ENCODE measurements around the gene KCNAB2.

Gene KCNAB2

DNA sequence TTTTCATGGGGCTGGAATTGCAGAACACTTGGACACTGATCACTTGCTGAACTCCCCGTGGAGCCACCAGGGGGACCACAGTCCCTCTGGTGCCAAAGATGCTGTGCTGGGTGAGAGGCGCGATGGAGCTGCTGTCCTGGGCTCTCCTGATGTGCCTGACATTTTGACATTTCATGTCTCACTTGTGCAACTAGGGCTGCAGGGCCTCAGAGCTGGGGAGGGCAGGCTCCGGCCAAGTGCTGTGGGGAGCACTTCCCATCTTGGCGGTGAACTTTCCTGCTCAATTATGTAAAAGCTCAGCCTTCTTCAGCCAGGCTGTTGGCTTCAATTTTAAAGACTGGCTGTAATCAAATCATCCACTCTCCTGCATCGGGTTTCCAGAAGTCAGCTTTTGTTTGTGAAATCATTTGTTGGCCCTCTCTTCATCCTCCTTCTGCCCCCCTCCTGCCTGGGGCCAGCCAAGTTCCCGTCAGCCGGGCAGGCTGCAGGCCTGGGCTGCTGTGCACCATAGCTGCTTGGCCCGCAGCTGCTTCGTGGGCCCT lies 36.8 kb downstream of the KCNAB2 start:
- TF ChIP-seq, protein P1, sequence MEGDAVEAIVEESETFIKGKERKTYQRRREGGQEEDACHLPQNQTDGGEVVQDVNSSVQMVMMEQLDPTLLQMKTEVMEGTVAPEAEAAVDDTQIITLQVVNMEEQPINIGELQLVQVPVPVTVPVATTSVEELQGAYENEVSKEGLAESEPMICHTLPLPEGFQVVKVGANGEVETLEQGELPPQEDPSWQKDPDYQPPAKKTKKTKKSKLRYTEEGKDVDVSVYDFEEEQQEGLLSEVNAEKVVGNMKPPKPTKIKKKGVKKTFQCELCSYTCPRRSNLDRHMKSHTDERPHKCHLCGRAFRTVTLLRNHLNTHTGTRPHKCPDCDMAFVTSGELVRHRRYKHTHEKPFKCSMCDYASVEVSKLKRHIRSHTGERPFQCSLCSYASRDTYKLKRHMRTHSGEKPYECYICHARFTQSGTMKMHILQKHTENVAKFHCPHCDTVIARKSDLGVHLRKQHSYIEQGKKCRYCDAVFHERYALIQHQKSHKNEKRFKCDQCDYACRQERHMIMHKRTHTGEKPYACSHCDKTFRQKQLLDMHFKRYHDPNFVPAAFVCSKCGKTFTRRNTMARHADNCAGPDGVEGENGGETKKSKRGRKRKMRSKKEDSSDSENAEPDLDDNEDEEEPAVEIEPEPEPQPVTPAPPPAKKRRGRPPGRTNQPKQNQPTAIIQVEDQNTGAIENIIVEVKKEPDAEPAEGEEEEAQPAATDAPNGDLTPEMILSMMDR (IDR thresholded peaks at IDR 0.05; ENCODE audit: extremely low read depth, missing control alignments): no peak
- no peak for DNase-seq (ENCODE audit: low spot score)

DNA sequence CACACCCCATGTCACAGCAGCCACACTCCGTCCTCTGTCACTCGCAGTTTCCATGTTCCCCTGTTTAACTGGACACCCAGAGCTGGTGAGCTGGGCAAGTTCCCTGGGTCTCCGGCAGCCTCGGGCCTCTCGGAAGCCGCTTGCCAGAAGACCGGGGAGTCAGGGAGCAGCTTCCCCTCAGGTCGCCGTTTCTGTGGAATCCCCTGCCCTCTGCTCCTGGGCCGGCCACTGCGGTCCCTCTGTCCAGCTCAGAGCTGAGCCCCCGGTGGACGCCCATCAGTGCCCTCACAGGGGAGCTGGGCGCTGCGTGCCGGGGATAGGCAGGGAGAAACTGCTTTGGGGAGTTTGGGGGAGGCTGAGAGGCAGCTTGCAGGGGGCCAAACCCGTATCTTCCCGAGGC lies 37.7 kb downstream of the KCNAB2 start:
- no peak for DNase-seq (ENCODE audit: low spot score)
- TF ChIP-seq, protein P1 (IDR thresholded peaks at IDR 0.05; ENCODE audit: extremely low read depth, missing control alignments): no peak

DNA sequence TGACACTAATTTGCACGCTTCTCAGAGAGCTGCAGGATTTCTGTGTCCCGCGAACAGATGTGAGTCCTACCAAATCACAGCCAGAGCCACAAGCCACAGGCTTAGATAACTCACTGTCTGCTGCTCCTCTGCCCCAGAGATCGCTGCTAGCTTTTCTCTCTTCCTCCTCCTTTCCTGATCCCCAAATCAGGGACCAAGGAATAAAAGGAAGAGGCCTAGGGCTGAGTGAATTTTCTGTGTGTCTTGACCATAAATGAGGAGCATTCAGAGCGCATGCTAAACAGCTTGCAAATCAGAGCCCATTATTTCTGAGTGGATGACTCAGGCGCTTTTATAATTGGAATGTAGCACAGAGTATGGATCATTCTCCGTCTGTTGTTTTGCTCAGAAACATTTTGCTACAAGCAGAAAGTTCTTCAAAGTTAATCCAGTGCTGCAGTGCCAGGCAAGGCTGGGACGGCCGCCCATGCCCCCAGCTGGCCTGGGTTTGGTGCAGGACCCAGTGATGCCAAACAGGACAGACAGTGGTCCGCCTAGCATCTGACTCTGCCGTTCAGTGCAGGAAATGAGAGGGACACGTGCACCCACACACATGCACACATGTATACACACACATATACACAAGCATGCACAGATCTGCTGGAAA lies 38.2 kb downstream of the KCNAB2 start:
- TF ChIP-seq, protein P1 (IDR thresholded peaks at IDR 0.05; ENCODE audit: extremely low read depth, missing control alignments): no peak
- no peak for DNase-seq (ENCODE audit: low spot score)

DNA sequence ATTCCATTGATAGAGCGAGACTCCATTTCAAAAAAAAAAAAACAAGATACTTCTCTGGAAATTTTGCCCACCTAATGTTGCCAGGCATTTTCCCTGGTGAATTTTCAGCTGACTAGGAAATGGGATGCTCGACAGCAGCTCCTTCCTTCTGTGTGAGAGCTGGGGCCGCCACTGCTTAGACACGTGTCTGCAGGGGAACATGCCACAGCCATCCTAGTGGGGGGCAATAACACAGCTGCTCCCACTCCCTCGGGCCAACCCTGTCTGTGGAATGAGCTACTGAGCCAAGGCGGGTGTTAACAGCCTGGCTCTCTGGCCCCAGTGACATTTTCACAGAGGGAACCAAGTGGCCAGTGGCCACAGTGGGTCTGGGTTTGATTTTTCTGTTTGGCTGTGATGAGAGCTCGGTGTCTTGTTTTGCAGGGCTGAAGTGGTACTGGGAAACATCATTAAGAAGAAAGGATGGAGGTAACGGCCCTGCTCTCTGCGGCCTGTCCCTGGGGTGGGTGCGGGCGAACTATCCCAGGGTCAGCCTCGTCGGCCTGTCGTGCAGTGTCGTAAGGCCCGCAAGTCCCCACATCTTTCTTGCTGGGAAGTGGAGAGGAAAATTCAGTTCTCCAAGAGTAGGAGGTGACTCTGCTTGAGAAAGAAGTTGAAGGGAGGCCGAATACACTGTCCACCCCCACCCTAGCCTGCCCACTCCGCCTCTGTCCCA lies 39.2 kb downstream of the KCNAB2 start:
- no peak for DNase-seq (ENCODE audit: low spot score)
- TF ChIP-seq, protein P1 (IDR thresholded peaks at IDR 0.05; ENCODE audit: extremely low read depth, missing control alignments): no peak

DNA sequence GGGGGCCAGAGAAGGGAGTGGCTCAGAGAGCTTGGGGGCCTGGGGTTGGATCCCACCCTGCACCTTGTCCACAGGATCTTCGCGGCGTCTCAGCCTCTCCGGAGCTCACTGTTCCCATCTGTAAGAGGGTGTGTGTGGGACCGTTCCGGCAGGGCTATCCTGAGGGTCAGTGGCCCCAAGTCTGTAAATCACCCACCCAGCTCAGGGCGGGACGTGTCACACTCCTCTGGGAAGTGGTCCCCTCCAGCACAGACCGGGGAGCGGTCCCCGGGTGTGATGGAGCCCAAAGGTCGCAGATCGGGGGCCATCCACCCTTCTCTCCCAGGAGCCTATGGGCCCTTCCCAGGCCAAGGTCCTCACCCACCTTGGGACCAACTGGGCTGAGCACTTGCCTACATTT lies 40.0 kb downstream of the KCNAB2 start:
- DNase-seq (ENCODE audit: low spot score): no peak
- TF ChIP-seq, protein P1 (IDR thresholded peaks at IDR 0.05; ENCODE audit: extremely low read depth, missing control alignments): no peak

DNA sequence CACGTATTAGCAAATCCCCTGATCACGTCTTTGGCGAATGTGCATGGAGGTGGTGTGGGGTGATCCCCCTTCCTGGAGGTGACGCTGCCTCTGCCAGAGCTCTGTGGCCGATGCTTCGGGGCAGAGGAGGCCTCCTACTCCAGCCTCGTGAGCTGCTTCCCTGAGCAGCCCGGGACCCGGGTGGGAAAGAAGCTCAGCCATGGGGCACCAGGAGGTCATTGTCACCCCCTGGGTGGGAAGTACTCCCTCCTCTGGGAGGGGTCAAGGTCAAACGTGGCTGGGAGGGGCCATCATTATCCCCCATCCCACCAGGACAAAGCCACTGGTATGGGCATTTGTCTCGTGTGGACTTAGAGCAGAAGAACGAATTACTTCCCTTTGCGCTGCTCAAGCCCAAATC lies 40.7 kb downstream of the KCNAB2 start:
- no peak for DNase-seq (ENCODE audit: low spot score)
- TF ChIP-seq, protein P1 (IDR thresholded peaks at IDR 0.05; ENCODE audit: extremely low read depth, missing control alignments): no peak

DNA sequence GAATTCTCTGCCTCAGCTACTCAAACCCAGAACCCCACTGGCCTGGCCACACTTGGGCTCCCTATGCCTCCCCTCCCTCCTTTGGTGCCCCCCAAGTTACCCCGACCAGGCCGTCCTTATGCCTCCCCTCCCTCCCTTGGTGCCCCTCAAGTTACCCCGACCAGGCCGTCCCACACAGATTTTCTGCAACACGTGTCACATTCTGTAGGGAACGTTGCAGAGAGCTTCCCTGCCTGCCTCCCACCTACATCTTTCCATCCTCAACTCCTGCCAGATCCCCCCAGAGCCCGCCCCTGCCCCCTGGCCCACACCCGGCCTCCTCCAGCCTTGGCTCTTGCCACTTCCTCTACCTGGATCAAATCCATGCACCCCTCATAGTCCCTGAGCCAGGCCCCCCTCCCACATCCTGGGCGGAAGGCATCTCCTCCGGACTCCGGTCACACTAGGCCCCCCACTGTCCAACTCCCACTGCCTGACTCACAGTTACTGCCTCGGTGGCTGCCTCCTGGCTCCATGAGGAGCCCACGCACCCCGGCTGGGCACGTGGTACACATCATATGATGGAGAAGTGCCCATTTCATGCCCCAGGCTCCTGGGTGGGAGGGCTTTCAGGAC lies 41.2 kb downstream of the KCNAB2 start:
- TF ChIP-seq, protein P1 (IDR thresholded peaks at IDR 0.05; ENCODE audit: extremely low read depth, missing control alignments): no peak
- no peak for DNase-seq (ENCODE audit: low spot score)
